IMR-90 (cell line): ENCODE measurements around the gene FNDC11. TPM values are rescaled to one million over a fixed set of nuclear protein-coding genes. Genes with fewer than 3 reads are reported as not detected.

ENCODE experiments used
- ATAC-seq: fragments of 200-7000 bp; cut with Tn5 transposase; 2 replicates; pipeline ENCODE4 v1.9.1; 2020; ENCODE audit warnings: low read depth, mild to moderate bottlenecking, moderate library complexity
- BruUV-seq: library from RNA; stranded (reverse); fragments of 400-500 nt; replicated peaks from 2 replicates; lab custom pipeline; 2021; lab: Mats Ljungman, UMichigan
- CTCF ChIA-PET: fragments of 300-600 bp; formaldehyde crosslinking; extraction: SDS; loops from one replicate; lab custom pipeline; 2021; ENCODE audit warnings: antibody characterized with exemption; lab: Yijun Ruan, JAX
- POLR2A ChIA-PET: fragments of 300-600 bp; sonication (Branson Sonifier 250); formaldehyde crosslinking; loops from one replicate; lab custom pipeline; 2022; ENCODE audit warnings: antibody characterized with exemption; ENCODE audit not compliant: unreplicated experiment; lab: Charles Lee
- DNase-seq: peaks from one replicate; pipeline ENCODE4 v3.0.0; 2013
- H2AFZ ChIP-seq: replicated peaks from 2 replicates; pipeline ENCODE3; 2013; ENCODE audit warnings: low read length, mild to moderate bottlenecking; ENCODE audit not compliant: poor library complexity
- H2AK5ac ChIP-seq: 2 replicates; pipeline ENCODE4 v1.6.1; 2013; ENCODE audit warnings: low read depth, low read length, inconsistent platforms
- H2AK9ac ChIP-seq: replicated peaks from 2 replicates; pipeline ENCODE3; 2013; ENCODE audit warnings: mild to moderate bottlenecking, low read depth, low read length, moderate library complexity; ENCODE audit not compliant: poor library complexity
- H2BK120ac ChIP-seq: 2 replicates; pipeline ENCODE4 v1.6.1; 2013; ENCODE audit warnings: low read depth, low read length, inconsistent platforms
- H2BK15ac ChIP-seq: 3 replicates; pipeline ENCODE4 v1.6.1; 2013; ENCODE audit warnings: low read depth, low read length, inconsistent platforms
- H2BK20ac ChIP-seq: 2 replicates; pipeline ENCODE4 v1.6.1; 2013; ENCODE audit warnings: low read depth, mild to moderate bottlenecking, inconsistent platforms, low read length, moderate library complexity
- H2BK5ac ChIP-seq: 2 replicates; pipeline ENCODE4 v1.6.1; 2013; ENCODE audit warnings: mild to moderate bottlenecking, low read depth, low read length, inconsistent platforms; ENCODE audit not compliant: poor library complexity, severe bottlenecking
- H3K14ac ChIP-seq: replicated peaks from 2 replicates; pipeline ENCODE4 v1.6.1; 2013; ENCODE audit warnings: low read depth, low read length, inconsistent platforms
- H3K18ac ChIP-seq: 2 replicates; pipeline ENCODE4 v1.6.1; 2013; ENCODE audit warnings: low read depth, low read length, control low read depth
- H3K23ac ChIP-seq: 2 replicates; pipeline ENCODE4 v1.6.1; 2013; ENCODE audit warnings: low read depth, low read length, inconsistent platforms
- H3K27ac ChIP-seq: 2 replicates; pipeline ENCODE4 v1.5.1; 2013; ENCODE audit warnings: mild to moderate bottlenecking, control low read depth, low read length; ENCODE audit not compliant: insufficient read depth
- H3K27me3 ChIP-seq: 2 replicates; pipeline ENCODE4 v1.6.1; 2013; ENCODE audit warnings: low read length; ENCODE audit not compliant: control insufficient read depth, insufficient read depth
- H3K36me3 ChIP-seq: 2 replicates; pipeline ENCODE4 v1.6.1; 2013; ENCODE audit warnings: low read length, mixed read lengths; ENCODE audit not compliant: control insufficient read depth, insufficient read depth
- H3K4ac ChIP-seq: 2 replicates; pipeline ENCODE4 v1.6.1; 2013; ENCODE audit warnings: low read depth, low read length, inconsistent platforms
- H3K4me1 ChIP-seq: 2 replicates; pipeline ENCODE4 v1.6.1; 2013; ENCODE audit warnings: low read length, mixed read lengths; ENCODE audit not compliant: control insufficient read depth, insufficient read depth
- H3K4me2 ChIP-seq: 2 replicates; pipeline ENCODE4 v1.6.1; 2013; ENCODE audit warnings: low read depth, mild to moderate bottlenecking, control low read depth, low read length, moderate library complexity
- H3K4me3 ChIP-seq: 2 replicates; pipeline ENCODE4 v1.5.1; 2013; ENCODE audit warnings: low read depth, mild to moderate bottlenecking, control low read depth, low read length, moderate library complexity; ENCODE audit not compliant: insufficient read depth
- H3K56ac ChIP-seq: 2 replicates; pipeline ENCODE4 v1.6.1; 2013; ENCODE audit warnings: low read length, inconsistent platforms; ENCODE audit not compliant: insufficient read depth; ENCODE audit errors: extremely low read depth
- H3K79me1 ChIP-seq, 2 experiments: 2 replicates each; pipeline ENCODE4 v1.6.1; 2013; ENCODE audit warnings: low read length in 2 of 2, inconsistent platforms in 1 of 2, low read depth in 1 of 2
- H3K9ac ChIP-seq: 2 replicates; pipeline ENCODE4 v1.6.1; 2013; ENCODE audit warnings: low read depth, low read length, control low read depth
- H3K9me1 ChIP-seq: 2 replicates; pipeline ENCODE4 v1.6.1; 2013; ENCODE audit warnings: low read length, inconsistent platforms; ENCODE audit not compliant: insufficient read depth
- H3K9me3 ChIP-seq: 2 replicates; pipeline ENCODE4 v1.6.1; 2013; ENCODE audit warnings: low read length; ENCODE audit not compliant: control insufficient read depth, insufficient read depth
- H4K20me1 ChIP-seq: 2 replicates; pipeline ENCODE4 v1.6.1; 2013; ENCODE audit warnings: low read length, inconsistent platforms; ENCODE audit not compliant: insufficient read depth
- H4K5ac ChIP-seq: 2 replicates; pipeline ENCODE4 v1.6.1; 2013; ENCODE audit warnings: mild to moderate bottlenecking, low read depth, low read length, control low read depth
- H4K8ac ChIP-seq, 2 experiments: 2 replicates each; pipeline ENCODE4 v1.6.1; 2013; ENCODE audit warnings: low read depth in 2 of 2, low read length in 2 of 2, control low read depth in 1 of 2, inconsistent platforms in 1 of 2
- H4K91ac ChIP-seq: 2 replicates; pipeline ENCODE4 v1.6.1; 2013; ENCODE audit warnings: low read depth, low read length, inconsistent platforms; ENCODE audit not compliant: insufficient read depth
- CHD1 ChIP-seq: IDR thresholded peaks from 2 replicates; pipeline ENCODE4 v1.6.1; 2012; ENCODE audit warnings: low read depth, low read length, improper control_type of control experiment
- FOS ChIP-seq: fragments of 150-350 bp; IDR thresholded peaks from 2 replicates; pipeline ENCODE4 v1.6.1; 2016; ENCODE audit warnings: low read depth, low read length
- MAFK ChIP-seq: IDR thresholded peaks from 2 replicates; pipeline ENCODE4 v1.6.1; 2012; ENCODE audit warnings: low read depth, low read length, improper control_type of control experiment
- MAZ ChIP-seq: IDR thresholded peaks from 2 replicates; pipeline ENCODE4 v1.6.1; 2012; ENCODE audit warnings: low read depth, mild to moderate bottlenecking, low read length, improper control_type of control experiment, moderate library complexity, borderline replicate concordance
- MXI1 ChIP-seq: IDR thresholded peaks from 2 replicates; pipeline ENCODE4 v1.6.1; 2012; ENCODE audit warnings: low read depth, mild to moderate bottlenecking, low read length, moderate library complexity, borderline replicate concordance
- POLR2A ChIP-seq: IDR thresholded peaks from 2 replicates; pipeline ENCODE4 v1.6.1; 2012; ENCODE audit warnings: mild to moderate bottlenecking, low read depth, low read length
- RAD21 ChIP-seq: IDR thresholded peaks from 2 replicates; pipeline ENCODE4 v1.6.1; 2012; ENCODE audit warnings: low read length, improper control_type of control experiment
- RCOR1 ChIP-seq: IDR thresholded peaks from 2 replicates; pipeline ENCODE4 v1.6.1; 2012; ENCODE audit warnings: mild to moderate bottlenecking, low read length, improper control_type of control experiment; ENCODE audit not compliant: insufficient replicate concordance
- SMC3 ChIP-seq: fragments of 150-350 bp; IDR thresholded peaks from 2 replicates; pipeline ENCODE4 v1.6.1; 2016; ENCODE audit warnings: low read depth, mild to moderate bottlenecking, antibody characterized with exemption, low read length, moderate library complexity
- USF2 ChIP-seq: fragments of 150-350 bp; IDR thresholded peaks from 2 replicates; pipeline ENCODE4 v1.6.1; 2017; ENCODE audit warnings: mild to moderate bottlenecking, antibody characterized with exemption, low read length, low read depth
- WGBS, 2 experiments: methylation state at CpG; one replicate each; pipeline versions ENCODE4 v1.1.5 to v1.1.7; 2013; ENCODE audit warnings: missing lambda C conversion rate in 2 of 2; ENCODE audit not compliant: insufficient read length in 1 of 2; ENCODE audit errors: extremely low coverage in 2 of 2; 5-methylcytosine and 5-hydroxymethylcytosine counted together
- dilution Hi-C: fragments of 300-500 bp; cut with HindIII; formaldehyde crosslinking; loops from one replicate; pipeline ENCODE4 v1.14.3; 2018; ENCODE audit warnings: low sequenced_read_pairs; ENCODE audit not compliant: unreplicated experiment
- in situ Hi-C: fragments of 300-500 bp; cut with MboI; formaldehyde crosslinking; loops from 3 replicates; pipeline ENCODE4 v1.14.3; 2019; ENCODE audit warnings: low sequenced_read_pairs, inconsistent platforms, mixed read lengths
- intact Hi-C: fragments of 100-400 bp; cut with micrococcal nuclease; formaldehyde crosslinking; loops from 2 replicates; pipeline ENCODE4 v1.10.0; 2022
- polyA plus RNA-seq, 3 experiments: library from polyadenylated mRNA; depleted of rRNA; stranded (reverse); fragments of >200 nt; gene quantifications; 2 replicates each; pipeline ENCODE4 v1.2.3, GENCODE V29; 2012; ENCODE audit warnings: low replicate concordance in 1 of 3
- total RNA-seq: library from RNA; depleted of rRNA; stranded (reverse); fragments of >200 nt; gene quantifications from 2 replicates; pipeline ENCODE4 v1.2.3, GENCODE V29; 2012

FNDC11 gene
- total and polyA plus RNA-seq, 2 of the 4 experiments (the other 2 are of a cell fraction), result 0.36 to 1.0 TPM

DNA sequence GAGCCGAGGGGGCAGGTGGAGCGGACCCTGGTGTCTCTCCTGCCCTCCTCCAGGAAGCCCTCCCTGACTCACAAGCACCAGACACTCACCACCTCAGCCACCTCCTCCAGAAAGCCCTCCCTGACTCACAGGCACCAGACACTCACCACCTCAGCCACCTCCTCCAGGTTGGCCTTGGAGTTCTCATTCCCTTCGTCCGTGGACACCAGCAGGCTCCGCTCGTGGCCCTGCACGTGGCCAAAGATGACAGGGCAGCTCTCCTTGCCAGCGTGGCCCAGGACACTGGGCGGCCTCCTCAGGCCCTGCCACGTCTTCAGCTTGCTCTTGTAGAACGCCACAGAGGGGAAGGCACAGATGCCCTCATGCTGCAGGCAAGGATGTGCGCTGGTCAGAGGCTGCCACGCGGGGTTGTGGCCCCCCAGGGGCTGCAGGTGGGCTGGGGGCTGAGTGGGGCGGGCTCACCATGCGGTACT, 6.4 kb downstream of the FNDC11 start:
- no peak overlapping the region for H3K4me3 ChIP-seq
- ChIA-PET CTCF (no interaction called here), POLR2A (no interaction called here)
- no peak overlapping the region for H3K9ac ChIP-seq
- WGBS, 2 experiments, result 91% methylated on average over 12 of the region's 16 CpGs; no CpG with 5 or more reads in 1 of the 2 experiments
- no peak overlapping the region for H3K23ac ChIP-seq
- no peak overlapping the region for H2AK5ac ChIP-seq
- no peak overlapping the region for H3K56ac ChIP-seq
- no peak overlapping the region for H3K27ac ChIP-seq
- DNase-seq (no peak), ATAC-seq (no peak)
- no peaks in the 10 kb centered on the region for H3K9me3 ChIP-seq
- H3K4me2 ChIP-seq, result no peak overlapping the region
- no peaks in the 10 kb centered on the region for H4K20me1 ChIP-seq
- no peak overlapping the region for H2AK9ac ChIP-seq
- no peak overlapping the region for H4K8ac ChIP-seq
- in situ Hi-C loops, result no loop called here
- no peak overlapping the region for H3K14ac ChIP-seq
- no peaks in the 10 kb centered on the region for H3K79me1 ChIP-seq
- H3K4ac ChIP-seq, result no peak overlapping the region
- no peak overlapping the region for H3K18ac ChIP-seq
- H3K9me1 ChIP-seq, result no peaks in the 10 kb centered on the region
- no peak overlapping the region for H2AFZ ChIP-seq
- dilution Hi-C loops, result no loop called here
- no peak overlapping the region for H2BK20ac ChIP-seq
- H2BK5ac ChIP-seq, result no peak overlapping the region
- intact Hi-C loops, result no loop called here
- TF ChIP-seq CHD1, result no peak
- TF ChIP-seq SMC3, result no peak
- no peak for TF ChIP-seq FOS
- TF ChIP-seq POLR2A, result no peak
- no peak for TF ChIP-seq USF2
- no peak for TF ChIP-seq MAFK
- TF ChIP-seq MAZ, result no peak
- no peak for TF ChIP-seq RCOR1
- TF ChIP-seq RAD21, result no peak
- no peak for TF ChIP-seq MXI1
- H2BK15ac ChIP-seq, result no peak overlapping the region
- TSS peak; percentile 50 for BruUV-seq
- no peaks in the 10 kb centered on the region for H3K4me1 ChIP-seq
- H4K91ac ChIP-seq, result no peak overlapping the region
- no peaks in the 10 kb centered on the region for H3K27me3 ChIP-seq
- H4K5ac ChIP-seq, result no peak overlapping the region
- no peak overlapping the region for H2BK120ac ChIP-seq
- H3K36me3 ChIP-seq, result peaks cover 50% of the 10 kb centered on the region
